Suprapubic skin (tissue), 4 donors: ENCODE measurements around the gene SMIM41. TPM values are rescaled to one million over a fixed set of nuclear protein-coding genes. Genes with fewer than 3 reads are reported as not detected.

Source experiments
- DNase-seq, 2 donors: peaks; one replicate each; pipeline ENCODE4 v3.0.0-alpha.2; 2019; ENCODE audit warnings: low spot score in 2 of 2
- H3K27ac ChIP-seq: fragments of 200-600 bp; sonication (generic); one replicate; pipeline ENCODE4 v1.5.1; 2019
- H3K27me3 ChIP-seq: fragments of 200-600 bp; sonication (generic); one replicate; pipeline ENCODE4 v1.5.1; 2019
- H3K36me3 ChIP-seq: fragments of 200-600 bp; sonication (generic); one replicate; pipeline ENCODE4 v1.5.1; 2019
- H3K4me1 ChIP-seq: fragments of 200-600 bp; sonication (generic); one replicate; pipeline ENCODE4 v1.5.1; 2019
- H3K4me3 ChIP-seq: fragments of 200-600 bp; sonication (generic); one replicate; pipeline ENCODE4 v1.5.1; 2019; ENCODE audit warnings: mild to moderate bottlenecking
- H3K9me3 ChIP-seq: fragments of 200-600 bp; sonication (generic); one replicate; pipeline ENCODE4 v1.5.1; 2019
- CTCF ChIP-seq, 2 donors: fragments of 200-600 bp in 1 of 2; fragments of 450-650 bp in 1 of 2; sonication (generic) in 1 of 2; IDR thresholded peaks; one replicate each; pipeline ENCODE4 v1.5.1; 2016 to 2019; ENCODE audit warnings: antibody characterized with exemption in 2 of 2, mild to moderate bottlenecking in 1 of 2, moderate library complexity in 1 of 2
- EP300 ChIP-seq: sonication (generic); formaldehyde crosslinking; IDR thresholded peaks from one replicate; pipeline ENCODE4 v1.6.1; 2017; ENCODE audit warnings: antibody characterized with exemption
- POLR2A ChIP-seq, 2 donors: fragments of 450-650 bp; IDR thresholded peaks; one replicate each; pipeline ENCODE4 v1.6.1; 2017; ENCODE audit warnings: antibody characterized with exemption in 2 of 2, mild to moderate bottlenecking in 2 of 2, moderate library complexity in 2 of 2
- POLR2AphosphoS5 ChIP-seq, 3 donors: sonication (generic); formaldehyde crosslinking; IDR thresholded peaks; one replicate each; pipeline ENCODE4 v1.6.1; 2017; ENCODE audit warnings: antibody characterized with exemption in 3 of 3
- WGBS: methylation state at CpG from one replicate; pipeline ENCODE4 v1.1.5; 2018; 5-methylcytosine and 5-hydroxymethylcytosine counted together
- total RNA-seq, 4 donors: library from RNA; depleted of rRNA; stranded (reverse); fragments of >200 nt; gene quantifications; one replicate each; pipeline ENCODE4 v1.1.0, GENCODE V29; 2016

Gene SMIM41
- total RNA-seq, 4 donors from 2014 or later, result 0.51 to 0.57 TPM; not detected in 2

- Histone ChIP-seq H3K27ac (peak overlapping the region; percentile 64), H3K36me3 (peaks cover 14% of the 10 kb centered on the region), H3K9me3 (no peaks in the 10 kb centered on the region), H3K27me3 (no peaks in the 10 kb centered on the region), H3K4me1 (peaks cover 21% of the 10 kb centered on the region), H3K4me3 (no peak overlapping the region)
- TF ChIP-seq POLR2AphosphoS5 (IDR thresholded peaks at IDR 0.05), result no peak
- no peak for TF ChIP-seq EP300
- TF ChIP-seq POLR2A (IDR thresholded peaks at IDR 0.05), result no peak
- TF ChIP-seq CTCF (IDR thresholded peaks at IDR 0.05), result no peak
- WGBS, result no CpG with 5 or more reads among the region's 6 CpGs
- DNase-seq, result peak in 1 of 2 donors; percentile 62
Measured at GRCh38 chr12:52062167-52063081, 17.1 kb upstream of the SMIM41 start.

- Histone ChIP-seq H3K4me1 (peaks cover 21% of the 10 kb centered on the region), H3K36me3 (peaks cover 7% of the 10 kb centered on the region), H3K27me3 (no peaks in the 10 kb centered on the region), H3K4me3 (no peak overlapping the region), H3K27ac (peak overlapping the region; percentile 64), H3K9me3 (no peaks in the 10 kb centered on the region)
- WGBS, result 68% methylated on average over 15 of the region's 20 CpGs
- DNase-seq, result no peak
- TF ChIP-seq EP300, result no peak
- no peak for TF ChIP-seq POLR2A (IDR thresholded peaks at IDR 0.05)
- TF ChIP-seq CTCF (IDR thresholded peaks at IDR 0.05), result no peak
- no peak for TF ChIP-seq POLR2AphosphoS5 (IDR thresholded peaks at IDR 0.05)
Measured at GRCh38 chr12:52063082-52063924, 16.2 kb upstream of the SMIM41 start.

GRCh38 chr12:52063981-52064649 is 15.4 kb upstream of the SMIM41 start:
- TF ChIP-seq EP300 (no peak), POLR2AphosphoS5 (IDR thresholded peaks at IDR 0.05) (peak in 1 of 3 donors; percentile 33), CTCF (IDR thresholded peaks at IDR 0.05) (no peak)
- Histone ChIP-seq H3K4me3 (no peak overlapping the region), H3K9me3 (no peaks in the 10 kb centered on the region), H3K27me3 (no peaks in the 10 kb centered on the region), H3K27ac (peak overlapping the region; percentile 64), H3K4me1 (peaks cover 25% of the 10 kb centered on the region), H3K36me3 (no peaks in the 10 kb centered on the region)
- 59% methylated on average over 9 of the region's 12 CpGs for WGBS
- peak in 1 of 2 donors; percentile 76 for DNase-seq

- TF ChIP-seq EP300 (no peak), POLR2AphosphoS5 (IDR thresholded peaks at IDR 0.05) (no peak), CTCF (IDR thresholded peaks at IDR 0.05) (no peak), POLR2A (IDR thresholded peaks at IDR 0.05) (no peak)
- no peaks in the 10 kb centered on the region for H3K27me3 ChIP-seq
- no peaks in the 10 kb centered on the region for H3K36me3 ChIP-seq
- 62% methylated on average over 7 of the region's 8 CpGs for WGBS
- H3K4me1 ChIP-seq, result peaks cover 41% of the 10 kb centered on the region
- no peaks in the 10 kb centered on the region for H3K9me3 ChIP-seq
- no peak overlapping the region for H3K27ac ChIP-seq
- no peak for DNase-seq
- H3K4me3 ChIP-seq, result no peak overlapping the region
Measured at GRCh38 chr12:52066346-52067080, 13.0 kb upstream of the SMIM41 start.
